Vagina (tissue), 2 donors: ENCODE data around the gene EMD.
"Not testable (repeated sequence)": the region's sequence is repeated elsewhere in the genome, so short reads cannot be mapped to it uniquely, and the experiment has no call there.

Experiments used
- POLR2A ChIP-seq, 2 donors: fragments of 450-650 bp; IDR thresholded peaks; one replicate each; pipeline ENCODE4 v1.6.1; 2017; ENCODE audit warnings: antibody characterized with exemption in 2 of 2, mild to moderate bottlenecking in 2 of 2, moderate library complexity in 2 of 2
- POLR2AphosphoS5 ChIP-seq, 2 donors: sonication (generic); formaldehyde crosslinking; IDR thresholded peaks; one replicate each; pipeline ENCODE4 v1.9.0; 2017; ENCODE audit warnings: antibody characterized with exemption in 2 of 2, mild to moderate bottlenecking in 2 of 2, low read depth in 1 of 2; ENCODE audit not compliant: insufficient read depth in 1 of 2
- TF ChIP-seq, protein P1 (sequence below), 3 experiments: fragments of 450-650 bp in 2 of 3; fragments of 200-600 bp in 1 of 3; sonication (generic) in 1 of 3; IDR thresholded peaks; one replicate each; pipeline ENCODE4 v1.5.1; 2017 to 2019; ENCODE audit warnings: antibody characterized with exemption in 3 of 3, mild to moderate bottlenecking in 2 of 3, moderate library complexity in 2 of 3

DNA sequence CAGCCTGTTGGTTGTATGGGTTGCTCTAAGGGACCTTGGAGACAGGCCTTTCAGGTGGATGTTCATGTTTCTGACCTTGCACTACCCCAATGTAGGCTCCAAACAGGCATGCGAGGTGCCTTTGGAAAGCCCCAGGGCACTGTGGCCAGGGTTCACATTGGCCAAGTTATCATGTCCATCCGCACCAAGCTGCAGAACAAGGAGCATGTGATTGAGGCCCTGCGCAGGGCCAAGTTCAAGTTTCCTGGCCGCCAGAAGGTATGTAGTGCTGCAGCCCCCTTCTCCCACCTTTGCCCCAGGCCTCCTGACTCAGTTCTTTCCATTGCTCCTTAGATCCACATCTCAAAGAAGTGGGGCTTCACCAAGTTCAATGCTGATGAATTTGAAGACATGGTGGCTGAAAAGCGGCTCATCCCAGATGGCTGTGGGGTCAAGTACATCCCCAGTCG lies 21.3 kb downstream of the EMD start:
- TF ChIP-seq, protein P1, sequence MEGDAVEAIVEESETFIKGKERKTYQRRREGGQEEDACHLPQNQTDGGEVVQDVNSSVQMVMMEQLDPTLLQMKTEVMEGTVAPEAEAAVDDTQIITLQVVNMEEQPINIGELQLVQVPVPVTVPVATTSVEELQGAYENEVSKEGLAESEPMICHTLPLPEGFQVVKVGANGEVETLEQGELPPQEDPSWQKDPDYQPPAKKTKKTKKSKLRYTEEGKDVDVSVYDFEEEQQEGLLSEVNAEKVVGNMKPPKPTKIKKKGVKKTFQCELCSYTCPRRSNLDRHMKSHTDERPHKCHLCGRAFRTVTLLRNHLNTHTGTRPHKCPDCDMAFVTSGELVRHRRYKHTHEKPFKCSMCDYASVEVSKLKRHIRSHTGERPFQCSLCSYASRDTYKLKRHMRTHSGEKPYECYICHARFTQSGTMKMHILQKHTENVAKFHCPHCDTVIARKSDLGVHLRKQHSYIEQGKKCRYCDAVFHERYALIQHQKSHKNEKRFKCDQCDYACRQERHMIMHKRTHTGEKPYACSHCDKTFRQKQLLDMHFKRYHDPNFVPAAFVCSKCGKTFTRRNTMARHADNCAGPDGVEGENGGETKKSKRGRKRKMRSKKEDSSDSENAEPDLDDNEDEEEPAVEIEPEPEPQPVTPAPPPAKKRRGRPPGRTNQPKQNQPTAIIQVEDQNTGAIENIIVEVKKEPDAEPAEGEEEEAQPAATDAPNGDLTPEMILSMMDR (IDR thresholded peaks at IDR 0.05) = not testable (repeated sequence)
- not testable (repeated sequence) for TF ChIP-seq POLR2A (IDR thresholded peaks at IDR 0.05); POLR2AphosphoS5 (IDR thresholded peaks at IDR 0.05; ENCODE audit: insufficient read depth in 1 of 2, low read depth in 1 of 2)
